K562 treated with DMSO at 1 percent for 4 hours (cell line): ENCODE results near the gene ARV1. TPM values are rescaled to one million over a fixed set of nuclear protein-coding genes. Genes with fewer than 3 reads are reported as not detected.

Experiments used
- total RNA-seq: library from RNA; unstranded; fragments of 300-600 nt; gene quantifications from 2 replicates; pipeline ENCODE4 v1.2.3, GENCODE V29; 2022; ENCODE audit not compliant: insufficient read depth

Gene ARV1
- 58.2 and 68.3 TPM in 2 replicates for total RNA-seq

GRCh38 chr1:230978491-230979388 lies at the start of gene ARV1, which contains the start of gene TTC13:
ARV1 (plus strand) TSS chr1:230979094; CDS start chr1:230979106, 12 bp downstream.
TTC13 (minus strand) TSS chr1:230978861; CDS start chr1:230978830, 31 bp downstream.

GRCh38 chr1:231040019-231040799 lies 61.3 kb downstream of the ARV1 start, which contains the start of gene FAM89A:
FAM89A (minus strand) TSS chr1:231040254; CDS start chr1:231040211, 43 bp downstream.

Other genes starting within 250 kb of the ARV1 start
- gene CAPN9, start 231.7 kb upstream of the ARV1 start, total RNA-seq, result not detected in 2 replicates
- gene C1orf198, start 110.6 kb upstream of the ARV1 start, total RNA-seq, result 5.0 and 5.1 TPM in 2 replicates
- 4.3 and 13.2 TPM in 2 replicates for gene TTC13, start 233 bp upstream of the ARV1 start, total RNA-seq
- gene FAM89A, start 61.2 kb downstream of the ARV1 start, total RNA-seq, result 49.4 and 50.2 TPM in 2 replicates
- 0.75 and 1.4 TPM in 2 replicates for gene TRIM67, start 183.0 kb downstream of the ARV1 start, total RNA-seq